ENCODE results near the gene GTF3C2.

Gene GTF3C2

GRCh38 chr2:27306573-27307286, 49.8 kb downstream of the GTF3C2 start (continued):
- TF ChIP-seq WT1 (tag by site-specific recombination; IDR thresholded peaks at IDR 0.05), result no peak
- no peak for TF ChIP-seq ZNF629 (tag by site-specific recombination; IDR thresholded peaks at IDR 0.05)
- TF ChIP-seq ZNF561 (tag by site-specific recombination; IDR thresholded peaks at IDR 0.05; ENCODE audit: borderline replicate concordance), result no peak

- Histone ChIP-seq H3K4me1 (ENCODE audit: control insufficient read depth, insufficient read depth, low read length) (no peaks in the 10 kb centered on the region), H3K4me3 (ENCODE audit: low read depth, low read length) (no peak overlapping the region), H3K9me3 (ENCODE audit: control insufficient read depth, insufficient read depth, low read depth, low read length) (no peaks in the 10 kb centered on the region), H3K27ac (ENCODE audit: extremely low read depth, low read depth, low read length) (no peak overlapping the region), H3K36me3 (ENCODE audit: control insufficient read depth in 2 of 2, insufficient read depth in 1 of 2, low read length in 2 of 2) (peaks cover 0 to 16% of the 10 kb centered on the region in 2 experiments; a peak in 2 of 3 replicates)
- ChIA-PET CTCF (interaction anchor here (0.6 to 17.4 kb wide), 4 partner anchors 17 to 210 kb away, joined by 3 to 211 read pairs (median 4); partner anchors contain the start of gene TRIM54), POLR2A (no interaction called here)
- TF ChIP-seq OSR2 (tag by site-specific recombination; IDR thresholded peaks at IDR 0.05) (no peak), ZNF561 (tag by site-specific recombination; IDR thresholded peaks at IDR 0.05; ENCODE audit: borderline replicate concordance) (no peak), ZNF16 (tag by site-specific recombination; IDR thresholded peaks at IDR 0.05; ENCODE audit: low read depth) (no peak), ZNF10 (tag by site-specific recombination; IDR thresholded peaks at IDR 0.05) (no peak), ZNF530 (tag by site-specific recombination; IDR thresholded peaks at IDR 0.05; ENCODE audit: low read depth) (no peak), ZSCAN4 (tag by site-specific recombination; IDR thresholded peaks at IDR 0.05) (no peak), ZNF132 (tag by site-specific recombination; IDR thresholded peaks at IDR 0.05; ENCODE audit: borderline replicate concordance) (no peak), ZNF843 (tag by site-specific recombination; IDR thresholded peaks at IDR 0.05) (no peak), HOXC10 (CRISPR knock-in tag; IDR thresholded peaks at IDR 0.05) (no peak), ZNF133 (tag by site-specific recombination; IDR thresholded peaks at IDR 0.05) (no peak), PBX3 (CRISPR knock-in tag; IDR thresholded peaks at IDR 0.05) (no peak), TCF7L2 (IDR thresholded peaks at IDR 0.05; ENCODE audit: borderline replicate concordance, low read depth, low read length) (no peak)
These were observed 50.4 kb downstream of the GTF3C2 start for GRCh38 chr2:27306136-27306535.

- CTCF ChIA-PET, result interaction anchor here (0.9 to 17.4 kb wide), 5 partner anchors 13 to 209 kb away, joined by 4 to 211 read pairs (median 50); partner anchors contain the start of genes MPV17 and TRIM54
- no peak overlapping the region for H3K4me3 ChIP-seq (ENCODE audit: low read depth, low read length)
- POLR2A ChIA-PET, result no interaction called here
These were observed 51.0 kb downstream of the GTF3C2 start for GRCh38 chr2:27305516-27305915.

More at GRCh38 chr2:27305516-27305915, 51.0 kb downstream of the GTF3C2 start:
- no peak overlapping the region for H3K27ac ChIP-seq (ENCODE audit: extremely low read depth, low read depth, low read length)
- TF ChIP-seq ZXDB (tag by site-specific recombination; IDR thresholded peaks at IDR 0.05) (no peak), PBX3 (CRISPR knock-in tag; IDR thresholded peaks at IDR 0.05) (no peak), ZNF76 (tag by site-specific recombination; IDR thresholded peaks at IDR 0.05; ENCODE audit: borderline replicate concordance, low read depth) (no peak), ZNF514 (tag by site-specific recombination; IDR thresholded peaks at IDR 0.05) (no peak), ZNF221 (tag by site-specific recombination; IDR thresholded peaks at IDR 0.05; ENCODE audit: borderline replicate concordance) (no peak), ZNF175 (tag by site-specific recombination; IDR thresholded peaks at IDR 0.05) (no peak), ZNF350 (tag by site-specific recombination; IDR thresholded peaks at IDR 0.05) (no peak), INSM2 (tag by site-specific recombination; IDR thresholded peaks at IDR 0.05) (no peak), ZNF133 (tag by site-specific recombination; IDR thresholded peaks at IDR 0.05) (no peak)
- H3K36me3 ChIP-seq (ENCODE audit: control insufficient read depth in 2 of 2, insufficient read depth in 1 of 2, low read length in 2 of 2), result peaks cover 0 to 15% of the 10 kb centered on the region in 2 experiments; a peak in 1 of 3 replicates
- H3K4me1 ChIP-seq (ENCODE audit: control insufficient read depth, insufficient read depth, low read length), result no peaks in the 10 kb centered on the region
- no peaks in the 10 kb centered on the region for H3K9me3 ChIP-seq (ENCODE audit: control insufficient read depth, insufficient read depth, low read depth, low read length)
